ENCODE measurements around the gene CTR9.

Gene CTR9

DNA sequence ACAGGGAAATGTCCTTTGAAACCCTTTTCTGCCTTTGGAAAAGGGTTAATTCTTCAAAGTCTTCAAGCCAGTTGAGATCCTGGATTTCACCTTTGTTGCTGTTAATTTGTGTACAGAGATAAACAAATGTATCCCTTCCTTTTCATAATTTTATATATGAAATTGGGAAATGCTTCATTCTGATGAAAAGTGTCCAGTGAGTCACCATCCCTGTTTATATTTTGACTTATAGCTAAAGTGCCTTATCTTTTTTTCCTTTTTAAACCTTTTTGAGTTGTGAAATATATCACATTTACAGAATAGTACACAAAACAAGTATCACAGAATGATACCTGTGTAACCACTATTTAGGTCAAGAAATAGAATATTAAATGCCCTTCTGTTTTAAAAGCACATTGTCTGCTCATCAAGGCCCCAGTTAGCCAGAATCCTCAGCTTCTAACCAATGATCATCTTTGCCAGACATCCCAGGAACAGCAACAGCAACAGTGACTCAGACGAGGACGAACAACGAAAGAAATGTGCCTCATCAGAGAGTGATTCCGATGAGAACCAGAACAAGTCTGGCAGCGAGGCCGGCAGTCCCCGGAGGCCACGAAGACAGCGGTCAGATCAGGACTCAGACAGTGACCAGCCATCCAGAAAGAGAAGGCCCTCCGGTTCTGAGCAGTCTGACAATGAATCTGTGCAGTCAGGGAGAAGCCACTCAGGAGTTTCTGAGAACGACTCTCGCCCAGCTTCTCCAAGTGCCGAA lies 27.3 kb downstream of the CTR9 start:
- H3K79me2 ChIP-seq (ENCODE audit: insufficient read depth, low read length): no peaks in the 10 kb centered on the region
- DNase-seq (no peak), ATAC-seq (ENCODE audit: insufficient read depth, low read depth) (no peak)
- peaks cover 66% of the 10 kb centered on the region for H3K36me3 ChIP-seq (ENCODE audit: insufficient read depth, low read length)
- no peak overlapping the region for H2AFZ ChIP-seq (ENCODE audit: low read depth, low read length)
- H3K9ac ChIP-seq (ENCODE audit: low read depth, low read length): no peak overlapping the region
- H3K27me3 ChIP-seq (ENCODE audit: insufficient read depth, low read length, poor library complexity): no peaks in the 10 kb centered on the region
- H3K9me3 ChIP-seq (ENCODE audit: insufficient read depth, low read length, severe bottlenecking): no peaks in the 10 kb centered on the region
- no peak overlapping the region for H3K27ac ChIP-seq (ENCODE audit: low read length)
- no peak overlapping the region for H3K4me2 ChIP-seq (ENCODE audit: insufficient read depth, low read length)
- no peaks in the 10 kb centered on the region for H4K20me1 ChIP-seq (ENCODE audit: insufficient read depth, low read length)
- TF ChIP-seq EZH2 (IDR thresholded peaks at IDR 0.05; ENCODE audit: borderline replicate concordance, low read depth, low read length, severe bottlenecking): no peak
- TF ChIP-seq CTCF (IDR thresholded peaks at IDR 0.05; ENCODE audit: borderline replicate concordance, extremely low read depth, low read length, poor library complexity, severe bottlenecking): no peak
- H3K4me3 ChIP-seq (ENCODE audit: low read depth in 1 of 2, low read length in 2 of 2): no peak overlapping the region
- no peaks in the 10 kb centered on the region for H3K4me1 ChIP-seq (ENCODE audit: insufficient read depth, low read length)

DNA sequence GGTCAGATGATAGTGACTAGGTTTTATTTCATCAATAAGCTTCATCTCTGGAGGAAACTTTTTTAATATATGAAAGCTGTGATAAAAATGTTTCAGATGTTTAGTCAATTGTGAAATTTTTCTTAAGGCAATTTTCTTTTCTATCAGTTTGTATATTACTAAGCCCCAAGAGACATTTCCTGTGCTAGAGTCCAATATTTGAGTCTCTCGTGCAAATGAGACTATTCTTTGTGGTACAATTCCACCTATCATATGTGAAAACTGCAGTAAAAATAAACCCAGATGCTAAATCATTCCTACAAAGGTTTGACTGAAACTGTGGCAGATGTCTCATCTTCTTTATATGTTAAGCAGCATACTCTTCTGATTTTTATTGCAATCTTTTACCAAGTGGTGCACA lies 28.0 kb downstream of the CTR9 start:
- H3K9ac ChIP-seq (ENCODE audit: low read depth, low read length): no peak overlapping the region
- no peak overlapping the region for H3K4me3 ChIP-seq (ENCODE audit: low read depth in 1 of 2, low read length in 2 of 2)
- no peaks in the 10 kb centered on the region for H4K20me1 ChIP-seq (ENCODE audit: insufficient read depth, low read length)
- H3K9me3 ChIP-seq (ENCODE audit: insufficient read depth, low read length, severe bottlenecking): no peaks in the 10 kb centered on the region
- H3K36me3 ChIP-seq (ENCODE audit: insufficient read depth, low read length): peaks cover 59% of the 10 kb centered on the region
- no peak overlapping the region for H3K4me2 ChIP-seq (ENCODE audit: insufficient read depth, low read length)
- no peak overlapping the region for H2AFZ ChIP-seq (ENCODE audit: low read depth, low read length)
- ATAC-seq (ENCODE audit: insufficient read depth, low read depth) (no peak), DNase-seq (no peak)
- no peak for TF ChIP-seq EZH2 (IDR thresholded peaks at IDR 0.05; ENCODE audit: borderline replicate concordance, low read depth, low read length, severe bottlenecking)
- no peak for TF ChIP-seq CTCF (IDR thresholded peaks at IDR 0.05; ENCODE audit: borderline replicate concordance, extremely low read depth, low read length, poor library complexity, severe bottlenecking)
- no peaks in the 10 kb centered on the region for H3K27me3 ChIP-seq (ENCODE audit: insufficient read depth, low read length, poor library complexity)
- no peaks in the 10 kb centered on the region for H3K79me2 ChIP-seq (ENCODE audit: insufficient read depth, low read length)
- no peaks in the 10 kb centered on the region for H3K4me1 ChIP-seq (ENCODE audit: insufficient read depth, low read length)
- H3K27ac ChIP-seq (ENCODE audit: low read length): no peak overlapping the region

DNA sequence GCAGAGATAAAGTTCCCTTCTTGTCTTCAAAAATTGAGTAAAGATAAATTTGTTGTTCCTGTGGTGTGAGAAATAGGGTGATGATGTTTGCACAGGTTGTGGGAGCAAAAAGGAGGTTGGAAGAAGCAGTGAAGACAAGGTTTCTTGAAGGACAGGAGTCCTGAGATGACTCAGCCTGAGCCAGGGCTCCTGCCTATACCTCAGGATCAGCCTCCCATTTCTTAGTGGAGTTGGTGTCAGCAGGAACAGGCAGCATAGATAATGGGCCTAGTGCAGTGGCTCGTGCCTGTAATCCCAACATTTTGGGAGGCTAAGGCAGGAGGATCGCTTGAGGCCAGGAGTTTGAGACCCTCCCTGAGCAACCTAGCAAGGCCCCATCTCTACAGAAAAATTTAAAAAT lies 29.0 kb downstream of the CTR9 start:
- H3K4me3 ChIP-seq (ENCODE audit: low read depth in 1 of 2, low read length in 2 of 2): no peak overlapping the region
- no peak for ATAC-seq (ENCODE audit: insufficient read depth, low read depth)
- H3K9ac ChIP-seq (ENCODE audit: low read depth, low read length): no peak overlapping the region
- no peak for DNase-seq
- no peak overlapping the region for H2AFZ ChIP-seq (ENCODE audit: low read depth, low read length)
- H4K20me1 ChIP-seq (ENCODE audit: insufficient read depth, low read length): no peaks in the 10 kb centered on the region
- no peak overlapping the region for H3K27ac ChIP-seq (ENCODE audit: low read length)
- peaks cover 50% of the 10 kb centered on the region for H3K36me3 ChIP-seq (ENCODE audit: insufficient read depth, low read length)
- TF ChIP-seq EZH2 (IDR thresholded peaks at IDR 0.05; ENCODE audit: borderline replicate concordance, low read depth, low read length, severe bottlenecking): no peak
- TF ChIP-seq CTCF (IDR thresholded peaks at IDR 0.05; ENCODE audit: borderline replicate concordance, extremely low read depth, low read length, poor library complexity, severe bottlenecking): no peak
- H3K27me3 ChIP-seq (ENCODE audit: insufficient read depth, low read length, poor library complexity): no peaks in the 10 kb centered on the region
- no peaks in the 10 kb centered on the region for H3K9me3 ChIP-seq (ENCODE audit: insufficient read depth, low read length, severe bottlenecking)
- no peaks in the 10 kb centered on the region for H3K4me1 ChIP-seq (ENCODE audit: insufficient read depth, low read length)
- no peaks in the 10 kb centered on the region for H3K79me2 ChIP-seq (ENCODE audit: insufficient read depth, low read length)
- no peak overlapping the region for H3K4me2 ChIP-seq (ENCODE audit: insufficient read depth, low read length)

Data from DND-41 (cell line).